Measurements from ENCODE around the gene CENPU. TPM values are rescaled to one million over a fixed set of nuclear protein-coding genes. Genes with fewer than 3 reads are reported as not detected.

Gene CENPU
- total and polyA plus RNA-seq, 2 of the 13 experiments (the other 11 are each of a cell fraction or from before 2014, with no cell fraction given): 11.7 to 35.8 TPM

DNA sequence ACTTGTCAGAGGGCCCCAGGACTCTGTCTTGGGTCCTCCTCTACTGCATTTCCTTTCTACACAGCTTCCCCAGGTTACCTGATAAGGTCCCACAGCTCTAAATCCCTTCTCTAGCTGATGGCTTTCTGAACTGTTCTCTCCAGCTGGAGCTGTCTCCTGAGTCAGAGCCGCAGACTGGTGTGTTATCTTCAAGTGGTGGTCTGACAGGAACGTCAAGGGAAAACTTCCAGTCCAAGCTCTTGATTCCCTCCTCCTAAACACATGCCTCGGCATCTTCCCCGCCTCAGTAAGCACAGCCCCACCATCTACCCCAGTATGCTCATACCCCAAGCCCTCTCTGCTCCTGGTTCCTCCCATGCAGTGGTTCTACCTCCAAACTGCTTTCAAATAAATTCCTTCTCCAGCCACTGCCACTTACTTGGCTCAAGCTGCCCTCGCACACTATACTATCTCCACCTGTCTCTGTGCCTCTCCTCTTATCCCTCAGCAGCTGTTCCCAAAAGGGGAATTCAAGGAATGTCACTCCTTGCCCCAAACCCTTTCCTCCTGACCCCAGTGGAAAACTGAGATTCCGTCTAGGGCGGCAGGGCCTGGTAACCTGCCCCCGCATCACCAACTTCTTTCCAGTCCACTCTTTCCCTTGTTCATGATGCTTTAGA is 17.2 kb upstream of the CENPU start:
- in situ Hi-C loops (cut with HindIII; ENCODE audit: extremely low pct_ligation_motif_present, low pct_unique_long_range_greater_than_20kb) (no loop called here), intact Hi-C loops (cut with micrococcal nuclease; ENCODE audit: unreplicated experiment) (no loop called here)
- H3K4me3 ChIP-seq (replicated peaks in 1 of 3; ENCODE audit: insufficient read depth in 1 of 3, low read depth in 2 of 3, low read length in 3 of 3): no peak overlapping the region
- ChIA-PET CTCF (ENCODE audit: low intra/inter-chr PET ratio, low total read pairs) (no interaction called here), POLR2A (interaction anchor here (1.3 kb wide), 1 partner anchor 17 kb away, joined by 3 read pairs; the partner anchor contains the start of gene CENPU)
- H3K79me2 ChIP-seq (ENCODE audit: insufficient read depth, low read length): no peaks in the 10 kb centered on the region
- 85% methylated on average over 8 of the region's 8 CpGs for WGBS (ENCODE audit: low lambda C conversion rate)
- H3K36me3 ChIP-seq (replicated peaks in 1 of 2; ENCODE audit: control insufficient read depth in 1 of 2, insufficient read depth in 2 of 2, low read length in 2 of 2): no peaks in the 10 kb centered on the region
- no peaks in the 10 kb centered on the region for H3K9me3 ChIP-seq (ENCODE audit: low read length)
- no TSS peak for BruUV-seq (replicated peaks)
- no peaks in the 10 kb centered on the region for H3K27me3 ChIP-seq (ENCODE audit: control insufficient read depth in 1 of 2, insufficient read depth in 2 of 2, low read length in 2 of 2)
- no peak overlapping the region for H2AFZ ChIP-seq (ENCODE audit: low read length)
- H3K27ac ChIP-seq (ENCODE audit: extremely low read length, insufficient read depth, low read length): no peak overlapping the region
- H4K20me1 ChIP-seq (ENCODE audit: insufficient read depth, low read length): no peaks in the 10 kb centered on the region
- H3K9ac ChIP-seq (ENCODE audit: insufficient read depth, low read depth, low read length): no peak overlapping the region
- TF ChIP-seq RBM22 (optimal IDR thresholded peaks at IDR 0.05; ENCODE audit: low read length) (peak; percentile 38), RNF2 (conservative IDR thresholded peaks at IDR 0.05; ENCODE audit: low read depth) (no peak), ZNF790 (CRISPR knock-in tag; IDR thresholded peaks at IDR 0.05; ENCODE audit: borderline replicate concordance) (no peak), ZBTB44 (CRISPR knock-in tag; IDR thresholded peaks at IDR 0.05) (no peak)
- H3K4me1 ChIP-seq (ENCODE audit: insufficient read depth, low read length): peaks cover 17% of the 10 kb centered on the region
- DNase-seq (ENCODE audit: low spot score) (no peak), FAIRE-seq (no peak), ATAC-seq (no peak)
- no peak overlapping the region for H3K4me2 ChIP-seq (ENCODE audit: low read depth, low read length)

DNA sequence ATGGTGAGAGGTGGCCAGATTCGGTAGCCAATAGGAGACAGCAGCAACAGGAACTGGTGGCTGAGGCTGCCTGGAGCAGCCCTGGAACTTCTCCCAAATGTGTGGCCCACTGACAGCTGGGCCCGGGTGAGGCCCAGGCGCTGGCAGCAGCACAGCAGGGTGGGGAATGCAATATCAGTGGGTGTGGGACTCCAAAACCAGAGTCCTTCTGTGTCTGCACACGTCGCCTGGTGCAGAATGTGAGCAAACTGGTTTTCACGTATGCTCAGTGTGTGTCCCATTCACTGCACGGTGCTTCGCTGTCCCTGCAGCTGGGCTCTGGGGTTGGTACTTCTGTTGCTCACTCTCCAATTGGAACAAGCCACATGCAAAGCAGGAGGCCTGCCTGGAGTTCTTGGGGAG is 14.4 kb upstream of the CENPU start:
- intact Hi-C loops (cut with micrococcal nuclease; ENCODE audit: unreplicated experiment): loop anchor here (5.0 to 10.0 kb wide), 3 partner anchors 64 to 1287 kb away; no protein-coding TSS in a partner anchor
- ChIA-PET POLR2A (no interaction called here), CTCF (ENCODE audit: low intra/inter-chr PET ratio, low total read pairs) (no interaction called here)
- no peaks in the 10 kb centered on the region for H3K27me3 ChIP-seq (ENCODE audit: control insufficient read depth in 1 of 2, insufficient read depth in 2 of 2, low read length in 2 of 2)
- no peaks in the 10 kb centered on the region for H4K20me1 ChIP-seq (ENCODE audit: insufficient read depth, low read length)
- DNase-seq (ENCODE audit: low spot score): no peak
- no peak for ATAC-seq
- no peak overlapping the region for H3K9ac ChIP-seq (ENCODE audit: insufficient read depth, low read depth, low read length)
- H3K36me3 ChIP-seq (replicated peaks in 1 of 2; ENCODE audit: control insufficient read depth in 1 of 2, insufficient read depth in 2 of 2, low read length in 2 of 2): no peaks in the 10 kb centered on the region
- H2AFZ ChIP-seq (ENCODE audit: low read length): no peak overlapping the region
- no peak overlapping the region for H3K4me2 ChIP-seq (ENCODE audit: low read depth, low read length)
- peaks cover 43% of the 10 kb centered on the region for H3K4me1 ChIP-seq (ENCODE audit: insufficient read depth, low read length)
- no peak overlapping the region for H3K27ac ChIP-seq (ENCODE audit: extremely low read length, insufficient read depth, low read length)
- H3K9me3 ChIP-seq (ENCODE audit: low read length): no peaks in the 10 kb centered on the region
- no peak overlapping the region for H3K4me3 ChIP-seq (replicated peaks in 1 of 3; ENCODE audit: insufficient read depth in 1 of 3, low read depth in 2 of 3, low read length in 3 of 3)
- FAIRE-seq: no peak
- in situ Hi-C loops (cut with HindIII; ENCODE audit: extremely low pct_ligation_motif_present, low pct_unique_long_range_greater_than_20kb): loop anchor here (5.0 to 10.0 kb wide), 2 partner anchors 77 to 234 kb away; partner anchors contain the start of gene ACSL1
- H3K79me2 ChIP-seq (ENCODE audit: insufficient read depth, low read length): no peaks in the 10 kb centered on the region
- BruUV-seq (replicated peaks): no TSS peak
- WGBS (ENCODE audit: low lambda C conversion rate): 86% methylated on average over 7 of the region's 8 CpGs
- no peak for TF ChIP-seq ZNF790 (CRISPR knock-in tag; IDR thresholded peaks at IDR 0.05; ENCODE audit: borderline replicate concordance)
- no peak for TF ChIP-seq ZFP37 (CRISPR knock-in tag; IDR thresholded peaks at IDR 0.05; ENCODE audit: borderline replicate concordance)
- TF ChIP-seq RNF2 (conservative IDR thresholded peaks at IDR 0.05; ENCODE audit: low read depth): no peak
- TF ChIP-seq ZNF678 (CRISPR knock-in tag; IDR thresholded peaks at IDR 0.05): no peak
- TF ChIP-seq ZNF382 (CRISPR knock-in tag; IDR thresholded peaks at IDR 0.05; ENCODE audit: borderline replicate concordance): no peak
- TF ChIP-seq, protein P1, sequence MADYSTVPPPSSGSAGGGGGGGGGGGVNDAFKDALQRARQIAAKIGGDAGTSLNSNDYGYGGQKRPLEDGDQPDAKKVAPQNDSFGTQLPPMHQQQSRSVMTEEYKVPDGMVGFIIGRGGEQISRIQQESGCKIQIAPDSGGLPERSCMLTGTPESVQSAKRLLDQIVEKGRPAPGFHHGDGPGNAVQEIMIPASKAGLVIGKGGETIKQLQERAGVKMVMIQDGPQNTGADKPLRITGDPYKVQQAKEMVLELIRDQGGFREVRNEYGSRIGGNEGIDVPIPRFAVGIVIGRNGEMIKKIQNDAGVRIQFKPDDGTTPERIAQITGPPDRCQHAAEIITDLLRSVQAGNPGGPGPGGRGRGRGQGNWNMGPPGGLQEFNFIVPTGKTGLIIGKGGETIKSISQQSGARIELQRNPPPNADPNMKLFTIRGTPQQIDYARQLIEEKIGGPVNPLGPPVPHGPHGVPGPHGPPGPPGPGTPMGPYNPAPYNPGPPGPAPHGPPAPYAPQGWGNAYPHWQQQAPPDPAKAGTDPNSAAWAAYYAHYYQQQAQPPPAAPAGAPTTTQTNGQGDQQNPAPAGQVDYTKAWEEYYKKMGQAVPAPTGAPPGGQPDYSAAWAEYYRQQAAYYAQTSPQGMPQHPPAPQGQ (CRISPR knock-in tag; IDR thresholded peaks at IDR 0.05; ENCODE audit: borderline replicate concordance): no peak
- TF ChIP-seq ZNF354B (CRISPR knock-in tag; IDR thresholded peaks at IDR 0.05): no peak
- TF ChIP-seq ZBTB25 (CRISPR knock-in tag; IDR thresholded peaks at IDR 0.05): no peak
- no peak for TF ChIP-seq RELA (CRISPR knock-in tag; IDR thresholded peaks at IDR 0.05)
- TF ChIP-seq ZNF607 (CRISPR knock-in tag; IDR thresholded peaks at IDR 0.05; ENCODE audit: borderline replicate concordance): no peak
- TF ChIP-seq JUND (CRISPR knock-in tag; IDR thresholded peaks at IDR 0.05): no peak
